ENCODE results near the gene TTC33.

Gene TTC33

GRCh38 chr5:40475561-40475960 lies 280.2 kb downstream of the TTC33 start:
- no peak for DNase-seq

GRCh38 chr5:40474250-40474649 lies 281.5 kb downstream of the TTC33 start:
- DNase-seq: no peak

GRCh38 chr5:40465416-40465815 lies 290.3 kb downstream of the TTC33 start:
- DNase-seq: no peak

GRCh38 chr5:40464511-40464910 lies 291.2 kb downstream of the TTC33 start:
- DNase-seq: no peak
